Mesendoderm (in vitro differentiated cells): ENCODE data around the gene HGD.

Experiments
- DNase-seq: peaks from one replicate; pipeline ENCODE4 v3.0.0; 2013
- H2AK5ac ChIP-seq: 2 replicates; pipeline ENCODE4 v1.6.1; 2013; ENCODE audit warnings: low read length, inconsistent platforms
- H2BK120ac ChIP-seq: 2 replicates; pipeline ENCODE4 v1.6.1; 2013; ENCODE audit warnings: low read depth, mild to moderate bottlenecking, low read length, moderate library complexity, mixed read lengths
- H2BK15ac ChIP-seq: replicated peaks from 2 replicates; pipeline ENCODE4 v1.6.1; 2013; ENCODE audit warnings: low read depth, mild to moderate bottlenecking, moderate library complexity
- H2BK5ac ChIP-seq: 2 replicates; pipeline ENCODE4 v1.6.1; 2013; ENCODE audit warnings: low read length, inconsistent platforms
- H3K18ac ChIP-seq: 2 replicates; pipeline ENCODE4 v1.6.1; 2013; ENCODE audit warnings: mild to moderate bottlenecking, low read length, mixed read lengths
- H3K23ac ChIP-seq: one replicate; pipeline ENCODE4 v1.6.1; 2013; ENCODE audit warnings: low read length
- H3K27ac ChIP-seq: 2 replicates; pipeline ENCODE4 v1.5.1; 2013; ENCODE audit warnings: low read depth, mild to moderate bottlenecking, inconsistent platforms, low read length, moderate library complexity
- H3K27me3 ChIP-seq: 2 replicates; pipeline ENCODE4 v1.6.1; 2013; ENCODE audit warnings: low read length, control low read depth, mild to moderate bottlenecking, inconsistent platforms; ENCODE audit not compliant: insufficient read depth, poor library complexity
- H3K36me3 ChIP-seq: 2 replicates; pipeline ENCODE4 v1.6.1; 2013; ENCODE audit warnings: low read length, inconsistent platforms; ENCODE audit not compliant: control insufficient read depth, insufficient read depth
- H3K4ac ChIP-seq: one replicate; pipeline ENCODE4 v1.6.1; 2013; ENCODE audit warnings: low read depth, mild to moderate bottlenecking, low read length, moderate library complexity
- H3K4me1 ChIP-seq: 2 replicates; pipeline ENCODE4 v1.6.1; 2013; ENCODE audit warnings: low read depth, low read length, inconsistent platforms; ENCODE audit not compliant: control insufficient read depth
- H3K4me2 ChIP-seq: 2 replicates; pipeline ENCODE4 v1.6.1; 2013; ENCODE audit warnings: low read length
- H3K4me3 ChIP-seq: 2 replicates; pipeline ENCODE4 v1.5.1; 2013; ENCODE audit warnings: mild to moderate bottlenecking, low read length
- H3K56ac ChIP-seq: one replicate; pipeline ENCODE4 v1.6.1; 2013; ENCODE audit warnings: low read length
- H3K79me1 ChIP-seq: 2 replicates; pipeline ENCODE4 v1.6.1; 2013; ENCODE audit warnings: low read length, inconsistent platforms
- H3K79me2 ChIP-seq: 2 replicates; pipeline ENCODE4 v1.6.1; 2013; ENCODE audit warnings: mild to moderate bottlenecking, low read length; ENCODE audit not compliant: control insufficient read depth, insufficient read depth
- H3K9ac ChIP-seq: 2 replicates; pipeline ENCODE4 v1.6.1; 2013; ENCODE audit warnings: low read length, inconsistent platforms
- H4K5ac ChIP-seq: one replicate; pipeline ENCODE4 v1.6.1; 2013; ENCODE audit warnings: low read length
- H4K8ac ChIP-seq: one replicate; pipeline ENCODE4 v1.6.1; 2013; ENCODE audit warnings: low read depth, mild to moderate bottlenecking, control low read depth, low read length, moderate library complexity
- WGBS: extraction: QIAGEN DNeasy Blood & Tissue Kit; methylation state at CpG from one replicate; pipeline ENCODE4 v1.1.7; 2013; ENCODE audit warnings: low lambda C conversion rate, missing lambda C conversion rate; ENCODE audit not compliant: insufficient coverage; ENCODE audit errors: extremely low coverage; 5-methylcytosine and 5-hydroxymethylcytosine counted together

Gene HGD

GRCh38 chr3:120648290-120648689, 33.7 kb downstream of the HGD start:
- H2BK15ac ChIP-seq, result no peak overlapping the region
- no peak overlapping the region for H3K27ac ChIP-seq
- H3K23ac ChIP-seq, result no peak overlapping the region
- no peaks in the 10 kb centered on the region for H3K79me1 ChIP-seq
- H2AK5ac ChIP-seq, result no peak overlapping the region
- no peaks in the 10 kb centered on the region for H3K27me3 ChIP-seq
- no peak overlapping the region for H3K4me3 ChIP-seq
- no peak overlapping the region for H3K9ac ChIP-seq
- no peak overlapping the region for H3K56ac ChIP-seq
- no peaks in the 10 kb centered on the region for H3K79me2 ChIP-seq
- no peaks in the 10 kb centered on the region for H3K36me3 ChIP-seq
- peaks cover 6% of the 10 kb centered on the region for H3K4me1 ChIP-seq
- no peak overlapping the region for H2BK5ac ChIP-seq
- H2BK120ac ChIP-seq, result no peak overlapping the region
- H3K18ac ChIP-seq, result no peak overlapping the region
- no peak overlapping the region for H4K8ac ChIP-seq
- H4K5ac ChIP-seq, result no peak overlapping the region
- no peak for DNase-seq
- whole genome bisulfite sequencing, result no CpG with 5 or more reads among the region's 5 CpGs
- H3K4ac ChIP-seq, result no peak overlapping the region
- no peak overlapping the region for H3K4me2 ChIP-seq

- Histone ChIP-seq H3K36me3 (no peaks in the 10 kb centered on the region), H2BK120ac (no peak overlapping the region), H4K8ac (no peak overlapping the region), H2BK15ac (no peak overlapping the region), H3K23ac (no peak overlapping the region), H3K4me3 (no peak overlapping the region), H3K79me2 (no peaks in the 10 kb centered on the region), H3K9ac (no peak overlapping the region), H3K56ac (no peak overlapping the region), H3K79me1 (no peaks in the 10 kb centered on the region), H3K4me1 (peaks cover 6% of the 10 kb centered on the region), H3K27ac (no peak overlapping the region), H2AK5ac (no peak overlapping the region), H3K4ac (peak overlapping the region; percentile 41), H3K4me2 (no peak overlapping the region), H4K5ac (no peak overlapping the region), H3K18ac (no peak overlapping the region), H2BK5ac (no peak overlapping the region), H3K27me3 (no peaks in the 10 kb centered on the region)
- DNase-seq, result no peak
- no CpG with 5 or more reads among the region's 5 CpGs for WGBS
These were observed 35.1 kb downstream of the HGD start for GRCh38 chr3:120646771-120647432.

GRCh38 chr3:120645083-120645845, 36.8 kb downstream of the HGD start:
- H2BK15ac ChIP-seq, result no peak overlapping the region
- H3K9ac ChIP-seq, result no peak overlapping the region
- no peak overlapping the region for H4K8ac ChIP-seq
- DNase-seq, result peak; percentile 42
- H2BK120ac ChIP-seq, result no peak overlapping the region
- H3K4me1 ChIP-seq, result peaks cover 6% of the 10 kb centered on the region
- H3K79me1 ChIP-seq, result no peaks in the 10 kb centered on the region
- no peak overlapping the region for H3K4ac ChIP-seq
- H2BK5ac ChIP-seq, result no peak overlapping the region
- H3K23ac ChIP-seq, result no peak overlapping the region
- H3K18ac ChIP-seq, result no peak overlapping the region
- no peaks in the 10 kb centered on the region for H3K36me3 ChIP-seq
- H3K79me2 ChIP-seq, result no peaks in the 10 kb centered on the region
- no peak overlapping the region for H4K5ac ChIP-seq
- no peak overlapping the region for H3K4me3 ChIP-seq
- WGBS, result no CpG with 5 or more reads among the region's 5 CpGs
- no peak overlapping the region for H2AK5ac ChIP-seq
- no peaks in the 10 kb centered on the region for H3K27me3 ChIP-seq
- H3K56ac ChIP-seq, result peak overlapping the region; percentile 6
- no peak overlapping the region for H3K27ac ChIP-seq
- H3K4me2 ChIP-seq, result no peak overlapping the region

- Histone ChIP-seq H2AK5ac (no peak overlapping the region), H3K36me3 (no peaks in the 10 kb centered on the region), H3K9ac (no peak overlapping the region), H3K4me3 (no peak overlapping the region), H3K56ac (no peak overlapping the region), H2BK5ac (no peak overlapping the region), H3K4ac (no peak overlapping the region), H3K4me1 (peaks cover 6% of the 10 kb centered on the region), H3K27me3 (no peaks in the 10 kb centered on the region), H3K79me1 (no peaks in the 10 kb centered on the region), H2BK15ac (no peak overlapping the region), H3K79me2 (no peaks in the 10 kb centered on the region), H4K5ac (no peak overlapping the region), H3K4me2 (no peak overlapping the region), H4K8ac (no peak overlapping the region), H3K27ac (no peak overlapping the region), H3K18ac (no peak overlapping the region), H2BK120ac (no peak overlapping the region), H3K23ac (no peak overlapping the region)
- DNase-seq, result peak; percentile 13
- WGBS, result no CpG with 5 or more reads among the region's 4 CpGs
These were observed 39.6 kb downstream of the HGD start for GRCh38 chr3:120642368-120642948.

GRCh38 chr3:120641696-120642246, 40.3 kb downstream of the HGD start:
- no peak overlapping the region for H3K23ac ChIP-seq
- H3K4ac ChIP-seq, result no peak overlapping the region
- no peak overlapping the region for H2BK15ac ChIP-seq
- H3K79me1 ChIP-seq, result no peaks in the 10 kb centered on the region
- H2BK120ac ChIP-seq, result no peak overlapping the region
- no peak overlapping the region for H3K27ac ChIP-seq
- H2BK5ac ChIP-seq, result no peak overlapping the region
- H4K5ac ChIP-seq, result no peak overlapping the region
- no peak overlapping the region for H3K4me3 ChIP-seq
- no peak overlapping the region for H3K18ac ChIP-seq
- peaks cover 6% of the 10 kb centered on the region for H3K4me1 ChIP-seq
- no peaks in the 10 kb centered on the region for H3K36me3 ChIP-seq
- H3K56ac ChIP-seq, result no peak overlapping the region
- H3K4me2 ChIP-seq, result no peak overlapping the region
- no peaks in the 10 kb centered on the region for H3K79me2 ChIP-seq
- no peak for DNase-seq
- H3K9ac ChIP-seq, result no peak overlapping the region
- no peak overlapping the region for H4K8ac ChIP-seq
- no peaks in the 10 kb centered on the region for H3K27me3 ChIP-seq
- H2AK5ac ChIP-seq, result no peak overlapping the region
- WGBS, result no CpG with 5 or more reads among the region's 2 CpGs
